Upper lobe of left lung (tissue), 6 donors: ENCODE measurements around the gene CCDC148. TPM values are rescaled to one million over a fixed set of nuclear protein-coding genes. Genes with fewer than 3 reads are reported as not detected.

Experiments used
- ATAC-seq, 2 donors: fragments of 200-7000 bp; cut with Tn5 transposase; one replicate each; pipeline ENCODE4 v1.9.1; 2022; ENCODE audit warnings: mild to moderate bottlenecking in 2 of 2, moderate library complexity in 2 of 2; ENCODE audit not compliant: low FRiP score in 2 of 2
- DNase-seq, 2 donors: peaks; one replicate each; pipeline ENCODE4 v3.0.0-alpha.2; 2019 to 2020
- H3K27ac ChIP-seq, 4 donors: fragments of 200-600 bp; sonication (generic); one replicate each; pipeline ENCODE4 v1.5.1; 2016 to 2019
- H3K27me3 ChIP-seq, 4 donors: fragments of 200-600 bp; sonication (generic); one replicate each; pipeline ENCODE4 v1.5.1; 2017 to 2019
- H3K36me3 ChIP-seq, 4 donors: fragments of 200-600 bp; sonication (generic); one replicate each; pipeline ENCODE4 v1.5.1; 2016 to 2019
- H3K4me1 ChIP-seq, 4 donors: fragments of 200-600 bp; sonication (generic); one replicate each; pipeline ENCODE4 v1.5.1; 2018 to 2019
- H3K4me3 ChIP-seq, 4 donors: fragments of 200-600 bp; sonication (generic); one replicate each; pipeline ENCODE4 v1.5.1; 2017 to 2019; ENCODE audit warnings: mild to moderate bottlenecking in 2 of 4, moderate library complexity in 1 of 4
- H3K9me3 ChIP-seq, 4 donors: fragments of 200-600 bp; sonication (generic); one replicate each; pipeline ENCODE4 v1.5.1; 2018 to 2019
- CTCF ChIP-seq, 6 experiments: fragments of 450-650 bp in 4 of 6; fragments of 200-600 bp in 2 of 6; sonication (generic) in 2 of 6; IDR thresholded peaks; one replicate each; pipeline ENCODE4 v1.5.1; 2016 to 2019; ENCODE audit warnings: antibody characterized with exemption in 6 of 6
- EP300 ChIP-seq, 4 donors: sonication (generic); formaldehyde crosslinking; IDR thresholded peaks; one replicate each; pipeline ENCODE4 v1.5.1; 2017; ENCODE audit warnings: antibody characterized with exemption in 4 of 4, control low read depth in 2 of 4
- POLR2A ChIP-seq, 4 donors: fragments of 450-650 bp; IDR thresholded peaks; one replicate each; pipeline ENCODE4 v1.5.1; 2016 to 2017; ENCODE audit warnings: antibody characterized with exemption in 4 of 4, mild to moderate bottlenecking in 2 of 4
- POLR2AphosphoS5 ChIP-seq, 2 donors: sonication (generic); formaldehyde crosslinking; IDR thresholded peaks; one replicate each; pipeline ENCODE4 v1.5.1; 2017; ENCODE audit warnings: antibody characterized with exemption in 2 of 2
- WGBS, 2 donors: methylation state at CpG; one replicate each; pipeline ENCODE4 v1.1.5; 2017 to 2018; 5-methylcytosine and 5-hydroxymethylcytosine counted together
- total RNA-seq, 6 donors: library from RNA; depleted of rRNA in 4 of 6; stranded (reverse); fragments of >200 nt in 4 of 6; gene quantifications; one replicate each; pipeline versions ENCODE4 v1.1.0 to v1.2.1, GENCODE V29; 2016 to 2021
- donor health status: DM: no; HTN: no; CAD: no; lungs with moderate emphysema.
- donor health status: DM: no; HTN: yes; CAD: no; lungs with severe emphysema.

CCDC148 gene
- total RNA-seq, 6 donors from 2014 or later, result 0.69 to 4.2 (median 1.9) TPM

- DNase-seq (no peak), ATAC-seq (no peak)
- H3K27me3 ChIP-seq, result no peaks in the 10 kb centered on the region
- no peaks in the 10 kb centered on the region for H3K36me3 ChIP-seq
- H3K9me3 ChIP-seq, result peaks cover 0 to 4% (median 0%) of the 10 kb centered on the region in 4 donors
- no peaks in the 10 kb centered on the region for H3K4me1 ChIP-seq
- TF ChIP-seq EP300 (IDR thresholded peaks at IDR 0.05) (no peak), CTCF (IDR thresholded peaks at IDR 0.05) (no peak), POLR2AphosphoS5 (IDR thresholded peaks at IDR 0.05) (no peak), POLR2A (IDR thresholded peaks at IDR 0.05) (no peak)
- 50 to 54% methylated on average over 2 of the region's 2 CpGs for WGBS, 2 donors
- no peak overlapping the region for H3K4me3 ChIP-seq
- no peak overlapping the region for H3K27ac ChIP-seq
These were observed 130.7 kb downstream of the CCDC148 start for GRCh38 chr2:158325782-158326340.

- no peak for ATAC-seq
- no peaks in the 10 kb centered on the region for H3K36me3 ChIP-seq
These were observed 131.3 kb downstream of the CCDC148 start for GRCh38 chr2:158325031-158325781.

GRCh38 chr2:158323381-158323780 lies 133.2 kb downstream of the CCDC148 start:
- no peak overlapping the region for H3K27ac ChIP-seq
- no peak for TF ChIP-seq EP300 (IDR thresholded peaks at IDR 0.05)
- TF ChIP-seq CTCF (IDR thresholded peaks at IDR 0.05), result no peak
- TF ChIP-seq POLR2AphosphoS5 (IDR thresholded peaks at IDR 0.05), result no peak
- TF ChIP-seq POLR2A (IDR thresholded peaks at IDR 0.05), result no peak
- no peak overlapping the region for H3K4me3 ChIP-seq

More at GRCh38 chr2:158325031-158325781, 131.3 kb downstream of the CCDC148 start:
- Histone ChIP-seq H3K27ac (no peak overlapping the region), H3K9me3 (peaks cover 0 to 4% (median 0%) of the 10 kb centered on the region in 4 donors), H3K4me3 (no peak overlapping the region), H3K4me1 (no peaks in the 10 kb centered on the region), H3K27me3 (no peaks in the 10 kb centered on the region)
- DNase-seq, result no peak
- TF ChIP-seq POLR2A (IDR thresholded peaks at IDR 0.05), result no peak
- TF ChIP-seq CTCF (IDR thresholded peaks at IDR 0.05), result no peak
- TF ChIP-seq EP300 (IDR thresholded peaks at IDR 0.05), result no peak
- no peak for TF ChIP-seq POLR2AphosphoS5 (IDR thresholded peaks at IDR 0.05)
- WGBS, 2 donors, result 75 to 94% methylated on average over 5 of the region's 5 CpGs

GRCh38 chr2:158321264-158321663 lies 135.3 kb downstream of the CCDC148 start:
- H3K4me1 ChIP-seq, result no peaks in the 10 kb centered on the region
- no peaks in the 10 kb centered on the region for H3K9me3 ChIP-seq
- TF ChIP-seq EP300 (IDR thresholded peaks at IDR 0.05), result no peak
- no peak for TF ChIP-seq CTCF (IDR thresholded peaks at IDR 0.05)
- TF ChIP-seq POLR2A (IDR thresholded peaks at IDR 0.05), result no peak
- no peak for TF ChIP-seq POLR2AphosphoS5 (IDR thresholded peaks at IDR 0.05)
- H3K27ac ChIP-seq, result no peak overlapping the region
- 61 to 63% methylated on average over 3 of the region's 3 CpGs for WGBS, 2 donors
- no peak for ATAC-seq
- no peak for DNase-seq
- H3K4me3 ChIP-seq, result no peak overlapping the region
- H3K27me3 ChIP-seq, result no peaks in the 10 kb centered on the region
- H3K36me3 ChIP-seq, result no peaks in the 10 kb centered on the region

More at GRCh38 chr2:158323381-158323780, 133.2 kb downstream of the CCDC148 start:
- H3K27me3 ChIP-seq, result no peaks in the 10 kb centered on the region
- DNase-seq, result no peak
- H3K9me3 ChIP-seq, result peaks cover 0 to 4% (median 0%) of the 10 kb centered on the region in 4 donors
- no peaks in the 10 kb centered on the region for H3K4me1 ChIP-seq
- no peaks in the 10 kb centered on the region for H3K36me3 ChIP-seq
- ATAC-seq, result no peak
- WGBS, 2 donors, result 96 to 100% methylated on average over 1 of the region's 1 CpG
